ENCODE data around the gene KCNJ15. TPM values are rescaled to one million over a fixed set of nuclear protein-coding genes. Genes with fewer than 3 reads are reported as not detected.

KCNJ15 gene
- total and polyA plus RNA-seq, 2 experiments from 2014 or later, result 1.2 to 2.1 TPM

DNA sequence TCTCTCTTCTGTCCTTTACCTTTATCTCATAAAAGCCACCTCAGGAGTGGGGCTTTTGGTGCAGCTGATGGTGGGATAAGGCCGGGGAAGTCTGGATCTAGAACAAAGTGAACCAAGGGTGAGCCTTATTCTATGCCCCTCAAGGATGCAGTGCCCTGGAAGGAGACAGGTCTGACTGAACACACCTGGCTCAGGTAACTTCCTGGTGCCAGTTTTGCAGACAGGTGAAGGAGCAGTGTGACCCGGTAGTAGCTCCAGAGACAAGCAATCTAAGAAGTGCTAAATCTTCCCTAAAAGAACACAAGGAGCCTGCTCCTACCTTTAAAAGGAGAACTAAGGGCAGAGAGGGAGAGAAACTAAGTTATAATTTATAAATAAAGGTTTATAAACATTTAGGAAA lies 2.9 kb downstream of the KCNJ15 start:
- H3K36me3 ChIP-seq (ENCODE audit: low read depth), result no peaks in the 10 kb centered on the region
- H3K79me2 ChIP-seq (ENCODE audit: insufficient read depth), result no peaks in the 10 kb centered on the region
- WGBS, 2 experiments (ENCODE audit: low coverage in 1 of 2, low lambda C conversion rate in 2 of 2, missing lambda C conversion rate in 2 of 2), result 90 to 100% methylated on average over 2 of the region's 2 CpGs
- TF ChIP-seq EZH2 (IDR thresholded peaks at IDR 0.05; ENCODE audit: insufficient read depth, poor library complexity, severe bottlenecking) (no peak), EZH2phosphoT487 (IDR thresholded peaks at IDR 0.05; ENCODE audit: insufficient read depth, low read depth) (no peak)
- no peak overlapping the region for H3K4me3 ChIP-seq
- DNase-seq, result no peak
- in situ Hi-C loops (cut with MboI), result no loop called here
- H3K4me2 ChIP-seq (ENCODE audit: unreplicated experiment), result no peak overlapping the region
- no peak overlapping the region for H2AFZ ChIP-seq
- H3K27me3 ChIP-seq (replicated peaks; ENCODE audit: insufficient read depth), result no peaks in the 10 kb centered on the region
- H4K20me1 ChIP-seq (ENCODE audit: insufficient read depth), result no peaks in the 10 kb centered on the region
- H3K9me2 ChIP-seq (ENCODE audit: insufficient read depth), result no peaks in the 10 kb centered on the region
- H3F3A ChIP-seq (ENCODE audit: insufficient read depth), result peaks cover 36% of the 10 kb centered on the region
- H3K27ac ChIP-seq, result no peak overlapping the region
- H3K9ac ChIP-seq, result no peak overlapping the region
- no peaks in the 10 kb centered on the region for H3K9me3 ChIP-seq (ENCODE audit: low read depth)
- H3K4me1 ChIP-seq (ENCODE audit: insufficient read depth), result peaks cover 30% of the 10 kb centered on the region

DNA sequence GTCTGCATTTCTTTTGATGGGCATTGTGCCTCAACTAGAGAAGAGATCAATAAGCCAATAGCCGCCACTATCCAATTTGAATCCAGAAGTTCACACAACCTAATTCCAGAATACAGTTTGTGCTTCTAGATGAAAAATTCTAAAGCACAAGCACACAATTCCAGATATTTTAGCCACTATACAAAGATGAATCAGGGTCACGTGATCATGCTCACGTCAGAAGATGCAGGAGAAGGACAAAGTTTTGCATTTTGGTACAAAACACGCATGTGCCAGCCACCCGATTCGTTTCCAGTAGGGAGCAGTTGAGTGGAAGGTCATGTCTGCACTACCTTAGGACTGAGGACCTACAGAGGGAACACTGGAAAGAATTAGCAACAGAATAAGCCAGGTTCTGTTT lies 3.6 kb downstream of the KCNJ15 start:
- no peak for DNase-seq
- Histone ChIP-seq H3K27ac (no peak overlapping the region), H3K9me2 (ENCODE audit: insufficient read depth) (no peaks in the 10 kb centered on the region), H3F3A (ENCODE audit: insufficient read depth) (peaks cover 41% of the 10 kb centered on the region), H2AFZ (no peak overlapping the region), H4K20me1 (ENCODE audit: insufficient read depth) (no peaks in the 10 kb centered on the region), H3K4me3 (no peak overlapping the region), H3K9ac (no peak overlapping the region), H3K27me3 (replicated peaks; ENCODE audit: insufficient read depth) (no peaks in the 10 kb centered on the region), H3K79me2 (ENCODE audit: insufficient read depth) (no peaks in the 10 kb centered on the region), H3K9me3 (ENCODE audit: low read depth) (no peaks in the 10 kb centered on the region), H3K4me1 (ENCODE audit: insufficient read depth) (peaks cover 33% of the 10 kb centered on the region), H3K4me2 (ENCODE audit: unreplicated experiment) (no peak overlapping the region), H3K36me3 (ENCODE audit: low read depth) (no peaks in the 10 kb centered on the region)
- WGBS, 2 experiments (ENCODE audit: low coverage in 1 of 2, low lambda C conversion rate in 2 of 2, missing lambda C conversion rate in 2 of 2), result 90 to 91% methylated on average over 6 of the region's 6 CpGs
- TF ChIP-seq EZH2 (IDR thresholded peaks at IDR 0.05; ENCODE audit: insufficient read depth, poor library complexity, severe bottlenecking), result no peak
- TF ChIP-seq EZH2phosphoT487 (IDR thresholded peaks at IDR 0.05; ENCODE audit: insufficient read depth, low read depth), result no peak
- in situ Hi-C loops (cut with MboI), result no loop called here

DNA sequence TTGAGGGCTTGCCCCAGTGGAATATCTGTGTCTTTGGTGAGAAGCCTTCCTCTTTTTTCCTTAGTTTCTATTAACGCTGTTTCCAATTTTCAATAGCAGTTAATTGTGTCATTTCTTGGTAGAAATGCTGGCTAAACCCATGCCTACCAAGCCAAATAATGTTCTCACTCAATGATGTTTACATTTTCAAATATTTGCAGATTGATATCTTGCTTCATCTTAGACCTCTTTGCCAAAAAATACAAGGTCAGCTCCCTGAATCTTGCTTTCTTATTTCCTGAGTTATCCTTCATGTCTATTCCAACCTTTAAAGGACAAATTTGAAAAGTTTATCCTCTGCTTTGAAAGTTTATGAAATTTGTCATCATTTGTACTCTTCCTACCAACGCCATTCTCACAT lies 5.1 kb downstream of the KCNJ15 start:
- H3K4me1 ChIP-seq (ENCODE audit: insufficient read depth), result peaks cover 40% of the 10 kb centered on the region
- peak overlapping the region; percentile 39 for H3K4me2 ChIP-seq (ENCODE audit: unreplicated experiment)
- H2AFZ ChIP-seq, result no peak overlapping the region
- peaks cover 54% of the 10 kb centered on the region for H3F3A ChIP-seq (ENCODE audit: insufficient read depth)
- no peaks in the 10 kb centered on the region for H3K79me2 ChIP-seq (ENCODE audit: insufficient read depth)
- WGBS, 2 experiments (ENCODE audit: low coverage in 1 of 2, low lambda C conversion rate in 2 of 2, missing lambda C conversion rate in 2 of 2), result 42 to 50% methylated on average over 2 of the region's 2 CpGs
- H3K4me3 ChIP-seq, result no peak overlapping the region
- H4K20me1 ChIP-seq (ENCODE audit: insufficient read depth), result no peaks in the 10 kb centered on the region
- no peaks in the 10 kb centered on the region for H3K27me3 ChIP-seq (replicated peaks; ENCODE audit: insufficient read depth)
- in situ Hi-C loops (cut with MboI), result no loop called here
- no peaks in the 10 kb centered on the region for H3K36me3 ChIP-seq (ENCODE audit: low read depth)
- H3K9me2 ChIP-seq (ENCODE audit: insufficient read depth), result no peaks in the 10 kb centered on the region
- peak; percentile 30 for DNase-seq
- no peaks in the 10 kb centered on the region for H3K9me3 ChIP-seq (ENCODE audit: low read depth)
- no peak overlapping the region for H3K9ac ChIP-seq
- H3K27ac ChIP-seq, result peak overlapping the region; percentile 8; the same call in 1 of the 2 replicates
- TF ChIP-seq EZH2 (IDR thresholded peaks at IDR 0.05; ENCODE audit: insufficient read depth, poor library complexity, severe bottlenecking) (no peak), EZH2phosphoT487 (IDR thresholded peaks at IDR 0.05; ENCODE audit: insufficient read depth, low read depth) (no peak)

DNA sequence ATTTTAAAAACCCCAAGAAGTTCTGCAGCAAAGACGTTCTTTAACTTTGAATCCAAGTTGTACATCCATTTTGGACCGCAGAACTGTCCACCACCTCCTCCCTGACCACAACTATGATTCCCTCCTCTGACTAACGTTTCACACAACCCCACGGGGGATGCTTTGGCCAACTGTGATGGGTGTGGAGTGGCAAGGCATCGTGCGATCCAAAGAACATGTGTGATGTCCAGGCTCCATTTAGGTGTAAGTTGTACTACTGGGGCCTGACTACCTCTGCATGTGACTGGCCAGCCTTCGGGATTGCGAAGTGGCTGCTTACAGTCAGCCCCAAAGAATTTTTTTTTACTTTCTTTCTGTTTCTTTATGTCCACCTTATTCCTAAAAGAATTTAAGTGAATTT lies 6.7 kb downstream of the KCNJ15 start:
- TF ChIP-seq EZH2phosphoT487 (IDR thresholded peaks at IDR 0.05; ENCODE audit: insufficient read depth, low read depth) (no peak), EZH2 (IDR thresholded peaks at IDR 0.05; ENCODE audit: insufficient read depth, poor library complexity, severe bottlenecking) (no peak)
- no peaks in the 10 kb centered on the region for H3K79me2 ChIP-seq (ENCODE audit: insufficient read depth)
- peak overlapping the region; percentile 3; the same call in 1 of the 2 replicates for H2AFZ ChIP-seq
- peaks cover 71% of the 10 kb centered on the region for H3F3A ChIP-seq (ENCODE audit: insufficient read depth)
- in situ Hi-C loops (cut with MboI), result no loop called here
- DNase-seq, result peak; percentile 86
- H3K9me3 ChIP-seq (ENCODE audit: low read depth), result no peaks in the 10 kb centered on the region
- H3K9me2 ChIP-seq (ENCODE audit: insufficient read depth), result no peaks in the 10 kb centered on the region
- H3K4me1 ChIP-seq (ENCODE audit: insufficient read depth), result peaks cover 57% of the 10 kb centered on the region
- no peaks in the 10 kb centered on the region for H3K36me3 ChIP-seq (ENCODE audit: low read depth)
- no peaks in the 10 kb centered on the region for H3K27me3 ChIP-seq (replicated peaks; ENCODE audit: insufficient read depth)
- peak overlapping the region; percentile 65 for H3K27ac ChIP-seq
- no peak overlapping the region; the same call in 1 of the 2 replicates for H3K9ac ChIP-seq
- no peak overlapping the region for H3K4me3 ChIP-seq
- no peaks in the 10 kb centered on the region for H4K20me1 ChIP-seq (ENCODE audit: insufficient read depth)
- 43 to 44% methylated on average over 8 of the region's 8 CpGs for WGBS, 2 experiments (ENCODE audit: low coverage in 1 of 2, low lambda C conversion rate in 2 of 2, missing lambda C conversion rate in 2 of 2)
- H3K4me2 ChIP-seq (ENCODE audit: unreplicated experiment), result peak overlapping the region; percentile 8

DNA sequence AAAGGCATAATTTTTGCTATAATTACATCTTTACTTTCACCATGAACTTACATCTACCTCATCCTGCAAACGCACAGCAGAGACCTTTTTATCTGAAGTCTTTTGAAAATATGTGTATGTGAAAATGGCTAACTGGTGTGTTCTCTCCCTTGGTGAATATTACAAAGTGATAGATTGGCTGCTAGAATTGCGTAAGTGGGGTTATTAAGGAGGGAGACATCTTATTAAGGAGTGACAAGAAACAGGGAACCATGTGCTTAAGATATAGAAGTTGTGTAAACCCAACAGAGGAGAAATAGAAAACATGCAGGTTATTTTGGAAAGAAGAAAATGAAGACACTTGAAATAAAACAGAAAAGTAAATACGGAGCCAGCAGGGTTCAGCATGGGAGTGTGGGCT lies 7.8 kb downstream of the KCNJ15 start:
- 99 to 100% methylated on average over 3 of the region's 3 CpGs for WGBS, 2 experiments (ENCODE audit: low coverage in 1 of 2, low lambda C conversion rate in 2 of 2, missing lambda C conversion rate in 2 of 2)
- H3K4me1 ChIP-seq (ENCODE audit: insufficient read depth), result peaks cover 67% of the 10 kb centered on the region
- H3K4me2 ChIP-seq (ENCODE audit: unreplicated experiment), result no peak overlapping the region
- no peak overlapping the region for H3K9ac ChIP-seq
- H3K4me3 ChIP-seq, result no peak overlapping the region
- peaks cover 79% of the 10 kb centered on the region for H3F3A ChIP-seq (ENCODE audit: insufficient read depth)
- TF ChIP-seq EZH2phosphoT487 (IDR thresholded peaks at IDR 0.05; ENCODE audit: insufficient read depth, low read depth) (no peak), EZH2 (IDR thresholded peaks at IDR 0.05; ENCODE audit: insufficient read depth, poor library complexity, severe bottlenecking) (no peak)
- H3K36me3 ChIP-seq (ENCODE audit: low read depth), result no peaks in the 10 kb centered on the region
- no peak for DNase-seq
- in situ Hi-C loops (cut with MboI), result no loop called here
- H2AFZ ChIP-seq, result no peak overlapping the region
- H3K9me3 ChIP-seq (ENCODE audit: low read depth), result no peaks in the 10 kb centered on the region
- no peaks in the 10 kb centered on the region for H3K79me2 ChIP-seq (ENCODE audit: insufficient read depth)
- H3K27ac ChIP-seq, result peak overlapping the region; percentile 65
- no peaks in the 10 kb centered on the region for H4K20me1 ChIP-seq (ENCODE audit: insufficient read depth)
- H3K27me3 ChIP-seq (replicated peaks; ENCODE audit: insufficient read depth), result no peaks in the 10 kb centered on the region
- H3K9me2 ChIP-seq (ENCODE audit: insufficient read depth), result no peaks in the 10 kb centered on the region
